GM18868 (cell line): Measurements from ENCODE around the gene CCL27.
A peak's percentile ranks its signal among the peaks of the same experiment; 100 is the strongest.

Source experiments
- ATAC-seq: cut with Tn5 transposase; IDR thresholded peaks from one replicate; pipeline ENCODE4 v1.9.1; 2021; ENCODE audit warnings: mild to moderate bottlenecking, moderate library complexity; ENCODE audit not compliant: unreplicated experiment

Gene CCL27

GRCh38 chr9:34628656-34629490, 33.6 kb downstream of the CCL27 start, which contains the start of gene ARID3C:
Gene ARID3C, minus strand, starts transcription at chr9:34629066. Its CDS starts 1,052 bp downstream, at chr9:34628014.
- ATAC-seq = peak; percentile 46

DNA sequence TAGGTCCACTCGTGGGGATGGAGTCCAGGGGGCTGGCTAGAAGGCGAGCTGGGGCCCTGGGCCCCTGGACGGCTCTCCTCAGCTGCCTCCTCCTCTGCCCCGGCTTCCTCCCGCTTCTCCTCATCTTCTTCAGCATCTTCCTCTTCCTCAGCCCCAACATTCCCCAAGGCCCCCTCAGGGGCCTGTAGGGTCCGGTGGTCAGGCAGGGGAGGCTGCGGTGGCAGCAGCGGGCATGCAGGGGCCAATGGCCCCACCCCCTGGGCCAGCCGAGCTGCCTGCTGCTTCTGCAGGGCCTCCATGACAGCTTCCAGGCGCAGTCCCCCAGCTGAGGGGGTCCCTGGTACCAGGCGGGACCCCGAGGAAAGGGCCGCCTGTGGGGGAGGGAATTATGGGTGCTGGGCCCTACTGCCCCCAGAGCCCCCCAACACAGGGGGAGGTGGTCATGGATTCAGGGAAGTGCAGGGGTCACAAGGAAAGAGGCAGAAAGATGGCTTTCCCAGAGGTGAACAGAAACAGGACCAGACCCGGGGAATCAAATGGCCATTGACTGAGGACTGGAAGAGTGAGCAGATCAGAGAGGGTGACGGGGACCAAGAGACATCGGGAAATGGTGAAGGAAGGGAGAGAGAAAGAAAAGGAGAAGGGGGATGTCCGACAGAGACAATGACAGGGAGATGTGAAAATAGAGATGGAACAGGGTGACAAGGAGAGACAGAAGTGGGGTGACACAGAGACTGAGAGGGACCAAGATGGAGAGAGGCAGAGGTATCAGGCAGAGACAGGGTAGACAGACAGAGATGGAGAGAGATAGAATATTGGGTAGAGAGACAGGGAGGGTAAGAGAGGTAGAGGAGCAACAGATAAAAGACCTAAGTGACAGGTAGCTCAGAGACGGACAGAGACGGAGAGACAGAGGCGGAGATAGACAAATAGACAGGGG, 34.5 kb downstream of the CCL27 start:
- ATAC-seq = no peak

DNA sequence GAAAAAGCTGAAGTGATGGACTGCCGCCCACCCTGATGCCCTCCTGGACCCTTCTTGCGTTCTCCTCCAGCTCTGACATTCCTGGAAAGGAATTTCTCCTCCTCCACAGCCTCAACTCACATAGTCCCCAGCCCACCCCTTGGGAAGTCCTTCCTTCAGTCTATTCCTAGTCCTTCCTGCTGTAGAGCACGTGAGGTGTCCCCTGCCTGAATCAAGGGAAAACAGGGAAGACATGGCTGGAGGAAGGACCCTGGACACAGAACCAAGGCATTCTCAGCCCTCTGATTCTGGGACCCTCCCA, 37.3 kb downstream of the CCL27 start:
- no peak for ATAC-seq

GRCh38 chr9:34624475-34625185, 37.8 kb downstream of the CCL27 start:
- no peak for ATAC-seq

DNA sequence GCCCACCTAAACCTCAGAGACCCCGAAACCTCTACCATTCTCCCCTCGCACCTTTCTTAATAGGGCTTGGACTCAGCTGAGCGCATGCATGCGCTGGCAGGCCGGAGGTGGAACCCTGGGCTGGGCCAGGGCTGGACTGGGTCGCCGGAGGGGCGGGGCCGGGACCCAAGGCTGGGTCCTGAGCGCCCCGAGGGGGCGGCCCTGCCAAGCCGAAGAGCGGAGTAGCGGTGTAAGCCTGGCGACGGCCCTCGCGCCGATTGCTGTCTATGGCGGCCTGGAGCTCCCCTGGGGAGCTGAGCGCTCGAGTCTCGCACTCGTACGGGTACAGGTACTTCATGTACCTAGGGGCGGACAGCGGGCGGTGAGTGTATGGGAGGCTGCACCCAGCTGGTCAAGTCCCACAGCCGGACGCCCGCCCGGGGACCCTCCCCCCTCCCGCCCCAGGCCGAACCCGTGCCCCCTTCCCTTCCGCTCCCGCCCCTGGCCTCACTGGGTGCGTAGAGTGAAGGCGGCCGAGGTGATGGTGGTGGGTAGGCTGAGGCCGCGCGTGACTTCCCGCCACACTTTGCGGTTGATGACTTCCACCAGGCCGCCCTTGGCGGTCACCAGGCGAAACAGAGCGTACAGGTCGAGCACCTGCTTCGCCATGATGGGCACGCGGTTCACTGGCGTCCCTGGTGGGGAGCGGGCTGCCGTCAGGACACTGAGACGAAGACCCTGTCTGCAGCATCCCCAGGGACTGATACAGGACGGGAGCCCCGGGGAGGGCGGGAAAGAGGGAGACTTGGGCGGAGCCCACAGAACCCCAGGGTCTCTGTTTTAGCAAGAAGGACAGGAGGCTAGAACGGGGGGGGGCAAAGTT, 38.9 kb downstream of the CCL27 start:
- no peak for ATAC-seq

GRCh38 chr9:34620061-34620994, 42.1 kb downstream of the CCL27 start, which contains the start of gene DCTN3:
Gene DCTN3, minus strand, starts transcription at chr9:34620495. Its CDS starts 31 bp downstream, at chr9:34620464.
- peak; percentile 98 for ATAC-seq

GRCh38 chr9:34615132-34615531, 47.3 kb downstream of the CCL27 start:
- no peak for ATAC-seq

GRCh38 chr9:34612788-34613390, 49.6 kb downstream of the CCL27 start:
- ATAC-seq = peak; percentile 38
